Retinal pigment epithelial cell (primary cell): ENCODE measurements around the gene PFN3.
A peak's percentile ranks its signal among the peaks of the same experiment; 100 is the strongest.
"Not testable (repeated sequence)": the region's sequence is repeated elsewhere in the genome, so short reads cannot be mapped to it uniquely, and the experiment has no call there.

Experiments
- DNase-seq: peaks from one replicate; pipeline ENCODE4 v3.0.0-alpha.2; 2010; ENCODE audit warnings: low read depth
- H3K4me3 ChIP-seq: 2 replicates; pipeline ENCODE4 v1.5.1; 2011; ENCODE audit warnings: mild to moderate bottlenecking, low read length, control low read depth, moderate library complexity
- CTCF ChIP-seq: conservative IDR thresholded peaks from 2 replicates; pipeline ENCODE4 v1.5.1; 2011; ENCODE audit warnings: low read depth, low read length, control low read depth, inconsistent platforms

The PFN3 gene

GRCh38 chr5:177378884-177379883, 21.3 kb downstream of the PFN3 start:
- no peak overlapping the region for H3K4me3 ChIP-seq
- no peak for TF ChIP-seq CTCF
- peak; percentile 73 for DNase-seq

GRCh38 chr5:177377851-177378776, 22.3 kb downstream of the PFN3 start:
- no peak for DNase-seq
- H3K4me3 ChIP-seq: no peak overlapping the region
- TF ChIP-seq CTCF: no peak

GRCh38 chr5:177376107-177376506, 24.4 kb downstream of the PFN3 start:
- no peak for DNase-seq
- no peak for TF ChIP-seq CTCF
- H3K4me3 ChIP-seq: no peak overlapping the region

- not testable (repeated sequence) for DNase-seq, H3K4me3 ChIP-seq
These were observed 24.9 kb downstream of the PFN3 start for GRCh38 chr5:177375516-177375915.

- TF ChIP-seq CTCF: no peak
- no peak overlapping the region for H3K4me3 ChIP-seq
- no peak for DNase-seq
These were observed 26.2 kb downstream of the PFN3 start for GRCh38 chr5:177374211-177374610.

GRCh38 chr5:177373806-177374205, 26.7 kb downstream of the PFN3 start:
- no peak for DNase-seq
- TF ChIP-seq CTCF: no peak
- H3K4me3 ChIP-seq: no peak overlapping the region

GRCh38 chr5:177372910-177373309, 27.6 kb downstream of the PFN3 start:
- no peak overlapping the region for H3K4me3 ChIP-seq
- no peak for TF ChIP-seq CTCF
- no peak for DNase-seq
